ENCODE results near the gene PIK3C2B. TPM values are rescaled to one million over a fixed set of nuclear protein-coding genes. Genes with fewer than 3 reads are reported as not detected.

The PIK3C2B gene
- total and polyA plus RNA-seq, 2 donors (not counting 3 experiments of a cell fraction or from before 2014, with no cell fraction given) = 33.7 to 49.0 TPM

- dilution Hi-C loops (cut with MboI; ENCODE audit: extremely low pct_ligation_motif_present, low sequenced_read_pairs) = loop anchor here (10.0 kb wide), 1 partner anchor 62 kb away; no protein-coding TSS in a partner anchor
These were observed 12.3 kb upstream of the PIK3C2B start for GRCh38 chr1:204506969-204507316.

More at GRCh38 chr1:204506969-204507316, 12.3 kb upstream of the PIK3C2B start:
- TSS peak; percentile 65 for BruUV-seq (replicated peaks)
- H3K27me3 ChIP-seq (ENCODE audit: control insufficient read depth in 2 of 2, insufficient read depth in 2 of 2, low read length in 2 of 2) = no peaks in the 10 kb centered on the region
- peak; percentile 74 for FAIRE-seq
- CTCF ChIA-PET = interaction anchor here (0.5 to 18.3 kb wide), 9 partner anchors 9 to 300 kb away, joined by 3 to 1267 read pairs (median 15); partner anchors contain the start of genes GOLT1A, MDM4 and PIK3C2B
- DNase-seq (ENCODE audit: low read depth, low spot score) = peak; percentile 97
- H3K4me1 ChIP-seq (ENCODE audit: control insufficient read depth, extremely low read depth, insufficient read depth, low read length) = peaks cover 34% of the 10 kb centered on the region
- peak overlapping the region; percentile 32 to 94 (median 92) for H3K4me3 ChIP-seq (replicated peaks in 1 of 3; ENCODE audit: insufficient read depth in 1 of 3, low read depth in 1 of 3, low read length in 3 of 3)
- H3K27ac ChIP-seq (ENCODE audit: insufficient read depth, low read depth, low read length) = peak overlapping the region; percentile 76
- H3K9me3 ChIP-seq (replicated peaks; ENCODE audit: control insufficient read depth, insufficient read depth, low read length) = no peaks in the 10 kb centered on the region
- H3K9ac ChIP-seq (replicated peaks; ENCODE audit: extremely low read depth, insufficient read depth, low read length) = peak overlapping the region; percentile 80
- no peaks in the 10 kb centered on the region for H4K20me1 ChIP-seq (replicated peaks; ENCODE audit: control insufficient read depth, extremely low read depth, insufficient read depth, low read length)
- intact Hi-C loops (cut with micrococcal nuclease) = loop anchor here (1.0 to 10.0 kb wide), 2 partner anchors 9 to 642 kb away; partner anchors contain the start of genes MDM4 and SNRPE
- no peak for TF ChIP-seq CTCF (IDR thresholded peaks at IDR 0.05; ENCODE audit: extremely low read depth in 1 of 2, insufficient read depth in 1 of 2, low read depth in 1 of 2, low read length in 2 of 2)
- TF ChIP-seq FOS (IDR thresholded peaks at IDR 0.05; ENCODE audit: borderline replicate concordance, insufficient read depth, low read length) = no peak
- no peak for TF ChIP-seq MAX (IDR thresholded peaks at IDR 0.05; ENCODE audit: insufficient read depth, insufficient read length)
- peak; percentile 87 for TF ChIP-seq JUN (IDR thresholded peaks at IDR 0.05; ENCODE audit: borderline replicate concordance, insufficient read depth, insufficient read length, low read depth)
- H2AFZ ChIP-seq (ENCODE audit: low read depth, low read length) = peak overlapping the region; percentile 74
- H3K9me1 ChIP-seq (replicated peaks; ENCODE audit: control insufficient read depth, extremely low read depth, insufficient read depth, low read length) = no peaks in the 10 kb centered on the region
- H3K79me2 ChIP-seq (ENCODE audit: control insufficient read depth, insufficient read depth, low read length) = no peaks in the 10 kb centered on the region
- H3K36me3 ChIP-seq (ENCODE audit: control insufficient read depth in 2 of 2, extremely low read depth in 1 of 2, insufficient read depth in 2 of 2, low read length in 2 of 2) = no peaks in the 10 kb centered on the region
- POLR2A ChIA-PET = interaction anchor here (0.7 to 2.8 kb wide), 3 partner anchors 10 to 13 kb away, joined by 3 to 17 read pairs (median 4); partner anchors contain the start of genes MDM4 and PIK3C2B
- peak overlapping the region; percentile 99 for H3K4me2 ChIP-seq (ENCODE audit: insufficient read depth, low read length)

All from endothelial cell of umbilical vein (primary cell).